ENCODE data around the gene TDRD5. TPM values are rescaled to one million over a fixed set of nuclear protein-coding genes. Genes with fewer than 3 reads are reported as not detected.
A peak's percentile ranks its signal among the peaks of the same experiment; 100 is the strongest.

The TDRD5 gene
- polyA plus RNA-seq, 1 experiment = not detected

DNA sequence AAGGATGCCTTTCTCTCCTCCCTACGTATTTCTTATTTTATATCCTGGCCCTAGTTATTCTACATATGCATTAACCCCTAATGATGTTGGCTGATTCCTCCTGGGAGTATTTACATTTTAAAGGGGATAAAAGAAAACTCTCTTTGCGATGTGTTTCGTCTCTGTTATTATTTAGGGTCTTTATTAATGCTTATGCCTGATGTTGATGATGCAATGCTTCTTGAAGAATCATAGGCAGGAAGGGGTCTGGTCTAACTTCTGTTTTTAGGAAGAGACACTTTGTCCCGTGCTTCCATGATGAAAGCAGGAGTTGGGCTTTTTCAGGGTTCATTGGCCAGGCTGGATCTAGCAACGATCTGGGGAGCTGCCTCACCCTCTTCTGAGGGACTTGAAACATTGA is 15.1 kb upstream of the TDRD5 start:
- H3K36me3 ChIP-seq (ENCODE audit: control insufficient read depth, insufficient read depth, low read length) = no peaks in the 10 kb centered on the region
- ChIA-PET POLR2A (no interaction called here), CTCF (no interaction called here)
- H3K27me3 ChIP-seq (ENCODE audit: control insufficient read depth, insufficient read depth, low read length) = peaks cover 17% of the 10 kb centered on the region
- no peak overlapping the region for H3K4me3 ChIP-seq (ENCODE audit: low read depth, low read length)
- DNase-seq (ENCODE audit: low read depth) = no peak
- TF ChIP-seq, protein P1, sequence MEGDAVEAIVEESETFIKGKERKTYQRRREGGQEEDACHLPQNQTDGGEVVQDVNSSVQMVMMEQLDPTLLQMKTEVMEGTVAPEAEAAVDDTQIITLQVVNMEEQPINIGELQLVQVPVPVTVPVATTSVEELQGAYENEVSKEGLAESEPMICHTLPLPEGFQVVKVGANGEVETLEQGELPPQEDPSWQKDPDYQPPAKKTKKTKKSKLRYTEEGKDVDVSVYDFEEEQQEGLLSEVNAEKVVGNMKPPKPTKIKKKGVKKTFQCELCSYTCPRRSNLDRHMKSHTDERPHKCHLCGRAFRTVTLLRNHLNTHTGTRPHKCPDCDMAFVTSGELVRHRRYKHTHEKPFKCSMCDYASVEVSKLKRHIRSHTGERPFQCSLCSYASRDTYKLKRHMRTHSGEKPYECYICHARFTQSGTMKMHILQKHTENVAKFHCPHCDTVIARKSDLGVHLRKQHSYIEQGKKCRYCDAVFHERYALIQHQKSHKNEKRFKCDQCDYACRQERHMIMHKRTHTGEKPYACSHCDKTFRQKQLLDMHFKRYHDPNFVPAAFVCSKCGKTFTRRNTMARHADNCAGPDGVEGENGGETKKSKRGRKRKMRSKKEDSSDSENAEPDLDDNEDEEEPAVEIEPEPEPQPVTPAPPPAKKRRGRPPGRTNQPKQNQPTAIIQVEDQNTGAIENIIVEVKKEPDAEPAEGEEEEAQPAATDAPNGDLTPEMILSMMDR (IDR thresholded peaks at IDR 0.05; ENCODE audit: insufficient read depth, low read depth, low read length) = no peak

DNA sequence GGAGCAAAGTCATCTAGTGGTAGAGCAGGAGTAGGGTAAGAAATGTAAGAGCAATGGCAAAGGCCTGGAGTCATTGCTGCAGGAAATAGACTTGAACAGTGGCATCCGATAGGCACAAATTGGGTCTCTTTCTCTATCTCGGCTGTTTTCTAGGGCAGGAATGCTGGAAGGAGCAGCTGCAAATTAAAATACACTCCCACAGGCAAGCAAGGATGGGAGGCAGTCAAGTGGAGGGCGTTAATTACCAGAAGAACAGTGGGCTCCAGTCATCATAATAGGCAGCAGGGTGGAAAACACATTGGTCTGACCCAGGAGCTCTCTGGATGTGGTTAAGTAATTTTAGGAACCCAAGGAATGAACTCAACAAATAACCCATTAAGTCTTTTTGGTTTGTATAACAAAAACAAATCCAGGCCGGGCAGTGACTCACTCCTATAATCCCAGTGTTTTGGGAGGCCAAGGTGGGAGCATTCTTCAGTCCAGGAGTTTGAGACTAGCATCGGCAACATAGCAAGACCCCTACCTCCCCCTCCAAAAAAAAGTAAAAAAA is 7.8 kb upstream of the TDRD5 start:
- TF ChIP-seq, protein P1 (IDR thresholded peaks at IDR 0.05; ENCODE audit: insufficient read depth, low read depth, low read length) = no peak

DNA sequence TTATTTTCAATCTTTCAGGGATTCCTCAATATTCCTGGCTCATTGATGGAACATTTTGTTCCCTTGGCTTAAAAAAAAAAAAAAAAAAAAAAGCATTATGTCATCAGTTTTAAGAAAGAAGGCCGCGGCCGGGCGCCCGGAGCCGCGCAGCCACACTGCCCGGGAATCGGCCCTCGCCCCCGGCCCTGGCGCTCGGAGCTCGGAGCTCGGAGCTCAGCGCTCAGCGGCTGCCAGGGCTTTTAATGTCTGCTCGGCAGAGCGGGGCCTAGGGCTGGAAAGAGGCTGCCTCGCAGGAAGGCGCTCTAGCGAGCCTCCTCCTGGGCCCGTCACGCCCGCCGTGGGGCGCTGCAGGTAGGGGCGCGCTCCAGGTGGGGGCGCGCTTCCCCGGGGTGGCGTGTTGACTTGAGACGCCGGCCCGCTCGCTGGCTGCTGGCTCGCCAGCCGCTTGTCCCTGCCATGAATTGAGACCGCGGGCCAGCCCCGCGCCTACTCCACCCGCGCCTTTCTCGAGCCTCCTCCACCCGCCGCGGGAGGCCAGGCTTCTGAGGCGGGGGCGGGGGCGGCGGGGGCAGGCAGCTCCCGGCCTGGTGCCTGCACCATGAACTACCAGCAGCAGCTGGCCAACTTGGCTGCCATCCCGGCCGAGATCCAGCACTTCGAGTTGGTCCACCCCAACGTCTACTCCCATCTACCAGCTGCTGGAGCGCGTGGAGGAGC is 5.4 kb upstream of the TDRD5 start:
- Histone ChIP-seq H3K27me3 (ENCODE audit: control insufficient read depth, insufficient read depth, low read length) (peaks cover 5% of the 10 kb centered on the region; the same call in 1 of the 2 replicates), H3K36me3 (ENCODE audit: control insufficient read depth, insufficient read depth, low read length) (no peaks in the 10 kb centered on the region), H3K4me3 (ENCODE audit: low read depth, low read length) (peak overlapping the region; percentile 34)
- no peak for DNase-seq (ENCODE audit: low read depth)
- ChIA-PET POLR2A (interaction anchor here (0.7 kb wide), 2 partner anchors 32 to 34 kb away, joined by 10 to 15 read pairs; no protein-coding TSS in a partner anchor), CTCF (interaction anchor here (1.4 kb wide), 1 partner anchor 31 kb away, joined by 3 read pairs; no protein-coding TSS in a partner anchor)
- TF ChIP-seq, protein P1 (IDR thresholded peaks at IDR 0.05; ENCODE audit: insufficient read depth, low read depth, low read length) = peak; percentile 39

More for the DNA sequence above, 7.8 kb upstream of the TDRD5 start:
- peaks cover 7% of the 10 kb centered on the region for H3K27me3 ChIP-seq (ENCODE audit: control insufficient read depth, insufficient read depth, low read length)
- no peak for DNase-seq (ENCODE audit: low read depth)
- ChIA-PET CTCF (no interaction called here), POLR2A (no interaction called here)
- H3K36me3 ChIP-seq (ENCODE audit: control insufficient read depth, insufficient read depth, low read length) = no peaks in the 10 kb centered on the region
- H3K4me3 ChIP-seq (ENCODE audit: low read depth, low read length) = no peak overlapping the region

DNA sequence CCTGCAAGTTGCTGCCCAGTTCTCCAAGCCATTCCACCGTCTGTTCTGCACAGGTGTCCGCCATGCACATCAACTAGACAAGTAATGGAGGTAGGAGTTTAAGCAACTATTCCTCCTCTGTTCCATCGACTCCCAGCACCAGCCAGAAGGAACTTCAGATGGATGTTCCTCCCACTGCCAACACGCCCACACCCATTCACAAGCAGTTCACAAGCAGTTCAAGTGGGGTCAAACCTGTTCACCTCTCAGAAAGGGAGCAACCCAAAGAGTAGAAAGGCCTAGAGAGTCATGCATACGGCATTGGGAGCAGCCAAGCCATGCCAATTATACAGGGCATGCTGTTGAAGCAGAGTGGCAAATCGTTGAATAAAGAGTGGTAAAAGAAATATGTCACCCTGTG is 4.3 kb upstream of the TDRD5 start:
- no peak for DNase-seq (ENCODE audit: low read depth)
- H3K36me3 ChIP-seq (ENCODE audit: control insufficient read depth, insufficient read depth, low read length) = no peaks in the 10 kb centered on the region
- no peak overlapping the region for H3K4me3 ChIP-seq (ENCODE audit: low read depth, low read length)
- peaks cover 9% of the 10 kb centered on the region for H3K27me3 ChIP-seq (ENCODE audit: control insufficient read depth, insufficient read depth, low read length)
- ChIA-PET CTCF (no interaction called here), POLR2A (no interaction called here)
- TF ChIP-seq, protein P1 (IDR thresholded peaks at IDR 0.05; ENCODE audit: insufficient read depth, low read depth, low read length) = no peak

DNA sequence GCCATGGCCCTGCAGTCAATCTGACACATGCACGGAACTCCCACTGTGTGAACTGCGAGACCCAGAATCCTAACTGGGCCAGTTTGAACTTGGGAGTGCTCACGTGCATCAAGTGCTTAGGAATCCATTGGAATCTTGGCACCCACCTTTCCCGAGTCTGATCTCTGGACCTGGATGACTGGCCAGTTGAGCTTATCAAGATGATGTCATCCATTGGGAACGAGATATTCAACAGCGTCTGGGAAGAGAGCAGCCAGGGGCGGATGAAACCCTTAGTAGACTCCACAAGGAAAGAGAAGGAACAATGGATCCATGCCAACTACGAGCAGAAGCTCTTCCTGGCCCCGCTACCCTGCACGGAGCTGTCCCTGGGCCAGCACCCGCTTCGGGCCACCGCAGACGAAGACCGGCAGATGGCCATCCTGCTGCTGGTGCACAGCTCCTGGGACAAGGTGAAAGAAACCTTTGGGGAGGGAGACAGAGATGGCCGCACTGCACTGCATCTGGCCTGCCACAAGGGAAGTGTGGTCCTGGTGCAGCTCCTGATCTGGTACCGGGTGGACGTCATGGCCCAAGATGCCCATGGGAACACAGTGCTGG is 3.1 kb upstream of the TDRD5 start:
- H3K27me3 ChIP-seq (ENCODE audit: control insufficient read depth, insufficient read depth, low read length) = peaks cover 9% of the 10 kb centered on the region
- CTCF ChIA-PET = no interaction called here

More for the DNA sequence above, 3.1 kb upstream of the TDRD5 start:
- POLR2A ChIA-PET = no interaction called here
- TF ChIP-seq, protein P1 (IDR thresholded peaks at IDR 0.05; ENCODE audit: insufficient read depth, low read depth, low read length) = no peak
- H3K36me3 ChIP-seq (ENCODE audit: control insufficient read depth, insufficient read depth, low read length) = no peaks in the 10 kb centered on the region
- DNase-seq (ENCODE audit: low read depth) = no peak
- no peak overlapping the region for H3K4me3 ChIP-seq (ENCODE audit: low read depth, low read length)
